Right ventricle myocardium inferior (tissue), 1 donor: ENCODE measurements around the gene RERE. TPM values are rescaled to one million over a fixed set of nuclear protein-coding genes. Genes with fewer than 3 reads are reported as not detected.
"Not testable (repeated sequence)": the region's sequence is repeated elsewhere in the genome, so short reads cannot be mapped to it uniquely, and the experiment has no call there.

Experiments
- ATAC-seq: fragments of 200-7000 bp; cut with Tn5 transposase; one replicate; pipeline ENCODE4 v1.9.1; 2020; ENCODE audit warnings: mild to moderate bottlenecking, moderate library complexity
- DNase-seq: peaks from one replicate; pipeline ENCODE4 v3.0.0; 2021; ENCODE audit errors: missing footprints
- intact Hi-C: fragments of 100-400 bp; cut with DNase I; formaldehyde crosslinking; loops from one replicate; pipeline ENCODE4 v1.11.0; 2022
- total RNA-seq: library from RNA; stranded (reverse); fragmentation: NEBNext Ultra II Directional; extraction: Animal tissue kit (Norgen Biotek cat#: 25700); gene quantifications from one replicate; pipeline ENCODE4 v1.2.1, GENCODE V29; 2021
- donor health status: DM: no; HTN: yes; CAD: no; lungs with severe emphysema.

Gene RERE
- total RNA-seq, 1 donor from 2014 or later: 133 TPM

DNA sequence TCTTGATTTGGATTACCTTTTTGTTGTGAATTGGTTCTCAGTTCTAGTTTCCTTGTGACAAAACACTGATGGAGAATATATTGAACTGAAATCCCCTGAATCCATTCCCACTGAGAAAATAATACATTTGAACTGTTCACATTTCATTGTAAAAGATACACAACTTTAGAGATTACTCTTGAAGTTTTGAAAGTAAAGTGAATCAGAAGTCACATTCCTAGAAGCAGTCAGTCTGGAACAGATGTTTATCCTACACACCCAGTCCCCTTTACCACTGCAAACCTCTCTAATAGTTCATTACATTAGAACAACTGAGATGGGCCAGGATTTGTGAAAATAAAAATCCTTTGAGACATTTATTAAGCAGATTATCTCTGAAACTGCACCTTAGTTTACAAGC is 3.4 kb downstream of the RERE start:
- no peak for ATAC-seq
- DNase-seq: no peak
- intact Hi-C loops: no loop called here

DNA sequence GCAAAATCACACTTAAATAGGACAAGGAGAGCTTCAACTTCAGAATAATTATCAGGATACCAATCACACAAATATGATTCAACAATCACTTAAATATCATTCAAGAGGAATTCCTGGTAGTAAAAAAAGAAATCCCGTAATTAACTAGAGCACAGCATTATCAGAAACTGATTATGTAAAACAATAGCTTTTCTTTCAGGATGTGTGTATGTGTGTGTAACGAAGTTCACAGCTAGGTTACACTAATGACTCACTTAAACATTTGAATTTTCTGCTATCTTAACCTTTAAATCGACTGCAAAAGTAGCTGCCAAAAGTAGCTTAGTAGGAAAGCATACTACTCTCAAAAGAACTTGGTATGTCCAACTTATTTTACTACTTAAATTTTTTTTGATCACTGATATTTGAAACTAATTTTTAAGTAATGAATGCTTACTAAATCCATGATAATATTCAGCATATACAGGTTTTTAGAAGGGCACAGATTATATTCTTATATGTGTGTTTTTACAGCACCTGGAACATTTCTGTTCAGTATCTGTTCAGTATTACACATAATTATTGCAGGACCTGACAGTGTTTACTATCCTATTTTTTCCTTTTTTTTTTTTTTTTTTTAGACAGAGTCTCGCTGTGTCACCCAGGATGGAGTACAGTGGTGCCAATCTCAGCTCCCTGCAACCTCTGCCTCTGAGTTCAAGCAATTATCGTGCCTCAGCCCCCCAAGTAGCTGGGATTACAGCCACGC is 4.2 kb downstream of the RERE start:
- ATAC-seq (no peak), DNase-seq (no peak)
- intact Hi-C loops: no loop called here

DNA sequence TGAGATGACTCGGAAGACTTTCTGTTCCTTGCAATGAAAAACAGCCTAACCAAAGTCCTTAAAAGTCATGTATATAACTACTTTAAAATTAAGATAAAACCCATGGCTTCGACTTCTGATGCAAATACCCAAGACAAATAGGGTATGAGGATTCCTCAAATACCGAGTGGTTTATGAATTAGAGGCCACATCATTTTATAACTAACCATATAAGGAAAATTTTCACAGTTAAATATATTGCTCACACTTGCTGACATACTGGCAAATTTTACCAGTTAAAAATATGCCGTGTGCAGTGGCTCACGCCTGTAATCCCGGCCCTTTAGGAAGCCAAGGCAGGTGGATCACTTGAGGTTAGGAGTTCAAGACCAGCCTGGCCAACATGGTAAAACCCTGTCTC is 5.4 kb downstream of the RERE start:
- intact Hi-C loops: no loop called here
- no peak for ATAC-seq
- no peak for DNase-seq

DNA sequence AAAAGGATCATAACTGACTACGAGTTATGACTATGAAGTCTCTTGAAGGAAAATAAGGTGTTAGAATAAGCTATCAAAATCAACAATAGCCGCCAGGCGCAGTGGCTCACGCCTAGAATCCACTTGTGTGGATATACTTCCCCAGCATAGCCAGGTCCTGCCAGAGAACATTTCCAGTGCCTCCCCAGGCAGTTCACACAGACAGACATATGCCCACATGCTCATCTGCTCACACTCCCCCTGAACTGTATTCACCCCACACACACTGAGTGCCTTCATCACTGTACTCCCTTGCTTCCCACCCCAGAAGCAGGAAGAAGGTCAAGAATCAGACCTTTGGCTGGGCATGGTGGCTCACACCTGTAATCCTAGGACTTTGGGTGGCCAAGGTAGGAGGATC is 6.5 kb downstream of the RERE start:
- ATAC-seq: no peak
- intact Hi-C loops: no loop called here

DNA sequence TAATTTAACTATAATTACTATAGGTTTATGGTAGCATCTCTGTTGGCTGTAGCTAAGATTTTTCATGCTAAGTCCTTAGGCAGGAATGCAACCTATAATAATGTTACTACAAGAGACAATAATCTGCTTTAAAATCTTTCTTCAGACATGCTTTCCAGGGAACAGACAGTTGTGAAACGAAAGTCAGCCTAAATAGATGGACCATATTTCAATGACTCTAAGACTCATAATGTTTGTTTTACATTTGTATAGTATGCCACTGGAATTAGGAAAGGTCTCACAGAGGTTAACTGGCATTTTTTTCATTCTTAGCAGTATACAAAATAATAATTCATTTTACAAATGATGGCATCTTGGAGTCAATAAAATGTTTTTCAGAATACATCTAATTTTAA is 8.1 kb downstream of the RERE start:
- no peak for DNase-seq
- intact Hi-C loops: no loop called here
- no peak for ATAC-seq

More for the DNA sequence above, 6.5 kb downstream of the RERE start:
- DNase-seq: no peak

DNA sequence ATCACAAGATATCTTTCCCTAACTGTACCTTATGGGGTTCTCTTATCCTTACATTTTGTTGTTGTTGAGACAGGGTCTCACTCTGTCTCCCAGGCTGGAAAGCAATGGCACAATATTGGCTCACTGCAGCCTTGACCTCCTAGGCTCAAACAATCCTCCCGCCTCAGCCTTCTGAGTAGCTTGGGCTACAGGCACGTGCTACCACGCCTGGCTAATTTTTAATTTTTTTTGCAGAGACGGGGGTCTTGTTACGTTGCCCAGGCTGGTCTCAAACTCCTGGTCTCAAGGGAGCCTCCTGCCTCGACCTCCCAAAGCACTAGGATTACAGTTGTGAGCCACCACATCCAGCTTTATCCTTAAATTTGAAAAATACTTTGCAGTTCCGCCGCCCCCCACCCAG is 10.4 kb downstream of the RERE start:
- intact Hi-C loops: no loop called here
- DNase-seq: no peak
- ATAC-seq: no peak

DNA sequence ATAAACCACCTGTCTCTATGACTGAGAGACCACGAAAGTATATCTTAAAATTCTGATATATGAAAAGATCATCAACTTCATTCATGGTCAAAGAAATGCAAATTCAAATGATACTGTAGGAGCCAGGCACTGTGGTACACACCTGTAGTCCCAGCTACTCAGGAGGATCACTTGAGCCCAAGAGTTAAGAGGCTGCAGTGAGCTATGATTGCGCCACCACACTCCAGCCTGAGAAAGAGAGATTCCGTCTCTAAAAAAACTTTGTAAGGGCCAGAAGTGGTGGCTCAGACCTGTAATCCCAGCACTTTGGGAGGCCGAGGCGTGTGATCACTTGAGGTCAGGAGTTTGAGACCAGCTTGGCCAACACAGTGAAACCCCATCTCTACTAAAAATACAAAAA is 17.0 kb downstream of the RERE start:
- intact Hi-C loops: no loop called here
- no peak for DNase-seq

DNA sequence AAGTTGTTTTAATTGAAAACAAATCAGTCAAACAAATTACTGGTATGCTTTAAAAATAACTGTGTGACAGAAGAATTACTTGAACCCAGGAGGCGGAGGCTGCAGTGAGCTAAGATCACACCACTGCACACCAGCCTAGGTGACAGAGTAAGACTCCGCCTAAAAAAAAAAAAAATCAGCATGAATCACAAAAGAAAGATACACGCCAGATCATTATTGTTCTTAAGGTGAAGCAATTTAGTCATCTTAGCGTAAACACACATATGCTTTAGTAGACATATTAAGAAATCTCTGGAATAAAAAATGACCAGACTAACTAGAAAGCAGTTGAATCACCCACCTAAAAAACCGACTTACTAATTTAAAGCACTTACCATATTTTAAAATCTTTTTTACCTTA is 20.2 kb downstream of the RERE start:
- intact Hi-C loops: no loop called here
- DNase-seq (no peak), ATAC-seq (no peak)

More for the DNA sequence above, 17.0 kb downstream of the RERE start:
- ATAC-seq: no peak

DNA sequence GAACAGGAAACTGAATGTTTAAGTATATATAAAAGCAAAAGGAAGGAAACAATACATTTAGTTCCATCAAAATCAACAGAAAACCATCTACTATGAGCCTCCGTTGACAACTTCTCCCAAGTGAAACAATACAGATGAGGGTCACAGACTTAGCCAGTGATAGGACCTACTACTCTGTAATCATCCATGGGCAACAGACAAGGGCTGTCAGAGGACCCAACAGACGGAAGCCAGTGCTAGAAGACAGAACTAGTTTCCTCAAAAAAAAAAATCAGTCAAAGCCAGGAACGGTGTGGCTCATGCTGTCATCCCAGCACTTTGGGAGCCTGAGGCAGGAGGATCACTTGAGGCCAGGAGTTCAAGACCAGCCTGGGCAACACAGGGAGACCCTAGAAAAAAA is 20.6 kb downstream of the RERE start:
- DNase-seq (no peak), ATAC-seq (no peak)
- intact Hi-C loops: no loop called here

DNA sequence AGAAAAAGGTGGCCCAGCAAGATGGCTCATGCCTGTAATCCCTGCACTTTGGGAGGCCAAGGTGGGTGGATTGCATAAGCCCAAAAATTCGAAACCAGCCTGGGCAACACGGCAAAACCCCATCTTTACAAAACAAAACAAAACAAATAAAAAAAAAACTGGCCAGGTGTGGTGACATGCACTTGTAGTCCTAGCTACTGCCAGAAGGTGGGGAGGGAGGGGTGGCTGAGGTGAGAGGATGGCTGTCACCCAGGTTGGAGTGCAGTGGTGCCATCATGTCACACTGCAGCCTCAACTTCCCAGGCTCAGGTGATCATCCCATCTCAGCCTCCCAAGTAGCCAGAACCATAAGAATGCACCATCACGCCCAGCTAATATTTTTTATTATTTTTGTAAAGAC is 22.8 kb downstream of the RERE start:
- no peak for ATAC-seq
- DNase-seq: no peak
- intact Hi-C loops: no loop called here

DNA sequence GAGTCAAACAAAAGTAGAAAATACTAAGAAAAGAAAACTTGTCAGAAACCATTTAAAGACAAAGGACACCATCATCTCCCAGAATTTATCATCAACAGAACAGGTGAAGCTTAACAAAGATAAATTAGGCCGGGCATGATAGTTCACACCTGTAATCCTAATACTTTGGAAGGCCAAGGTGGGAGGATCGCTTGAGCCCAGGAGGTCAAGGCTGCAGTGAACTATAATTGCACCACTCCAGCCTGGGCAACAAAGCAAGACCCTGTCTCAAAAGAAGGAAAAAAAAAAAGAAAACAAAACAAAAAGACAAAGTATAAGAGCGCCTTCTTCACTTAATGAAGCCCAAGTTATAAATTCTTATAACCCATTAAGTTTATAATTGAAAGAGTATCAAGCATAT is 25.6 kb downstream of the RERE start:
- DNase-seq (no peak), ATAC-seq (no peak)
- intact Hi-C loops: no loop called here

DNA sequence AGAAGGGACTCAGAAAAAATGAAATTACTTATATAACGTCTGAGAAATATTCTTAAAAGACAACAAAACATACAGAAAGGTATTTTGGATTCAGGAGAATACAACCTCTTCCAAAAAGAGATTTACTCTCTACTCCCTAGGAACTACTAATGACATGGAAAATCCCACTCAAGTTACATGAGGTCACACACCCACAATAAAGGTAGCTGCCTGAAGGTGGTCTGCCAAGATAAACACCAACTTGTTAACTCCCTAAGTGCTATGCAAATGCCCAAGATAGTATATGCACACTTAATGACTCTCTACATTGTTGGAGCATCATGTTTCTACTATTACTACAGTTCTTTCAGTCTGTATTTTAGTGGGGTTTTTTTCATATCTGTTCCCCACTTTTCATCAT is 26.5 kb downstream of the RERE start:
- DNase-seq: no peak
- no peak for ATAC-seq
- intact Hi-C loops: no loop called here

DNA sequence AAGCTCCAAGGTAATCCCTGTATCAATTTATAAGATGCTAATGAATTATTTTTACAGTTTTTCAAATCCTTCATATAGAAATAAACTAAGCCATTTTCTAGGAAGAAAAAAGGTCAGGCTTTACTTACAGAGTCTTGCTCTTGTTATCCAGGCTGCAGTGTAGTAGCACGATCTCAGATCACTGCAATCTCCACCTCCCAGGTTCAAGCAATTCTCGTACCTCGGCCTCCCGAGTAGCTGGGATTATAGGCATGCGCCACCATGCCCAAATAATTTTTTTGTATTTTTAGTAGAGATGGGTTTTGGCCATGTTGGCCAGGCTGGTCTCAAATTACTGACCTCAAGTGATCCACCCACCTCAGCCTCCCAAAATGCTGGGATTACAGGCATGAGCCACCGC is 27.0 kb downstream of the RERE start:
- DNase-seq (no peak), ATAC-seq (no peak)

DNA sequence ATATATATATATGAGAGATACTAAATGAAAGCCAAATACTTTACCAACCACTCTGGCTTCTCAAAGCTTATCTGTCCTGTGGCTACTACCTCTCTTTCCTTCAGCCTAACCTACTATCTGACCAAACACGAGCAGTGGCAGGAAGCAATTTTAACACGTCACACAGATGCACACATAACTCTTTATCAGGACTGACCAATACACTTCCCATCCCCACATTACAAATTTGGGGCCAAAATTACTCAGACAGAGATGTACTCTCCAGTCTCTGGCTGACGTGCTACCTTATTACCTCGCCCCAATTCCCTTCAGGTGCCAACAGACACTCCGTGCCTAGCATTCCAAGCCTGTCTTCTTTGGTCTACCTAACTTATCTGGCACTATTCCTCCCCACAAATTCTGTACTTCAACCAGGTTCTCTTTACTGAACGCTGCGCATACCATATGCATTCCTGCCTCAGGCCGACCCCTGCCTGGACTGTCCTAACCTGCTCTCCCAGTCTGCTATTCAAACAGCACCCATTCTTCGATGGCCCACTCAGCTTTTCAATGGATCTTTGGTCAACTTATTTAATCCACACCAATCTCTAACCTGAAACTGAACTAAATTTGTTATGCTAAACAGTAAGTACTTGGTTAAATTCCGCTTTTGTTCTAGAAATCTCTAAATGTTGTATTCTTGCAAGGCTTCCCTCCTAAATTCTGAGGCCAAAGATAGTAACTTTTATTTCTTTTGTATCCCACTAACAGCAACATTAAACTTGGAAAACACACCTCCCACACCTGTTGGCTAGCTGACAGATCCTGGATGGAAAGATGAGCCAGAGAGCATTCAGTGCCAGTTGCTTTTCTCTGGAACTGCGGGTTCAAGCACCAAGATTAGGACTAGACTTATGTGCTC is 27.9 kb downstream of the RERE start:
- DNase-seq: no peak
- ATAC-seq: no peak
- intact Hi-C loops: no loop called here

More for the DNA sequence above, 27.0 kb downstream of the RERE start:
- intact Hi-C loops: no loop called here

DNA sequence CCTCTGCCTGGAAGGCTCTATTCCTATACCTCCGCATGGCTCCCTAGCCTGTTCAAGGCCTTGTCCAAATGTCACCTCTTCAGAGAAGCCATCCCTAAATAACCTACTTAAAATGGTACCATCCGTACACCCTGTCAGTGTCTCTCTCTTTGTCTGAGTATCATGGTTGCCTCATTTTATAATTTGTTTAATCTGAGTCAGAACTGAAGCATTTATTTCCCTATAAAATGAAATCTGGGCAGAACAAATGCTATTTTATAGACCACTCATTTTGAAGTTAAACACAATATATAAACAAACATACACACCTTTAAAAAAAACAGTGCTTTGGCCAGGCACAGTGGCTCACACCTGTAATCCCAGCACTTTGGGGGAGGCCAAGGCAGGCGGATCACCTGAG is 30.2 kb downstream of the RERE start:
- intact Hi-C loops: no loop called here
- DNase-seq: no peak
- no peak for ATAC-seq

DNA sequence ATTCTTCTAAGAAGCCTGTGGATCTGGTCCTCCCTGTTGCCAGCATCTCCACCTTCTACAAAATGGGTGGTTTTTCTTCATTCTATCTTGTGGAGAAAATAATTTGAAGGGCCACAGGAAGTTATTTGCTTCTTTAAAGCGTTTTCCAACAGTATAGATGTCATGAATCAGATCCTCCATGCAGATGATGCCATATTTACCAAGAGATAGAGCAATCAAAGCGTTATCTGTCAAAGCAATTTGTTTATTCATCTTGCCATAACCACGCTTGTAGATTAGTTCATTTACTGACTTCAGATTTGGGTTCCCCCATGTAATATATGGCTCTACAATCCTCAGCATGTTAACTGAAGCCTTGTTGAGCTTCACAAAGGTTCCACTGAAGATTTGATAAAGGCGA is 31.2 kb downstream of the RERE start:
- DNase-seq, intact Hi-C loops, ATAC-seq: not testable (repeated sequence)

DNA sequence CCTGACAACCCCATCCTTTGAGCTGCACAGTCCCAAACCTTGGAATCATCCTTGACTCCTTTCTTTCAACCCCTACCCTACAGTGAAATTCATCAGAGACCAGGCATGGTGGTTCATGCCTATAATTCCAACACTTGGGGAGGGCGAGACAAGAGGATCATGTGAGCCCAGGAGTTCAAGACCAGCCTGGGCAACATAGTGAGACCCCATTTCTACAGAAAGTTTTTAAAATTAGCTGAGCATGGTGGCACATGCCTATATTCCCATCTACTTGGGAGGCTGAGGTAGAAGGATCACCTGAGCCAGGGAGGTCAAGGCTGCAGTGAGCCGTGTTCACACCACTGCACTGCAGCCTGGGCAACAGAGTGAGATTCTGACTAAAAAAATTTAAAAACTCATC is 34.5 kb downstream of the RERE start:
- intact Hi-C loops: no loop called here
- DNase-seq (no peak), ATAC-seq (no peak)

DNA sequence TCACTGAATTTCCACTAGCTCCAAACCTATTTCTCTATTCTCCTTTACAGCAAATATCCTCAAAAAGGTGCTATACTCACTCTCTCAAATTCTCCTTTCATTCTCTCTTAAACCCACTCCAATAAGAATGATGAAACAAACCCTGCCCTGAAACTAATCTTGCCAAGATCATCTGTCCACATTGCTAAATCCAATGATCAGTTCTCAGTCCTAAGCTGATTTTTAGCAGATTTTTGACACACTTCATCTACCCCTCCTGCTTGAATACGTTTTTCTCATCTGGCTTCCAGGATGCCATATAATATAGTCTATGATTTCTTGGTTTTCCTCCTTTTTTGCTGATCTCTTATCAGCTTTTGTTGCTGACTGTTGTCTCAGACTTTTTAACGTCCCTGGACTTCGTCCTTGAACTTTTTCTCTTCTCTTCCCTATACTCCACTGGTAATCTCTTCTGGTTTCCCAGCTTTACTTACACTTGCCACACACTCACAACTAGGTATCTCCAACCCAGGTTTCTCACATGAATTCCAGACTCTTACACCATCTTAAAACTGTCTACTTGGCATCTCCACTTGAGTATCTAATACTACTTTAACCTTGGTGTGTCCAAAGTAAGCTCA is 35.3 kb downstream of the RERE start:
- intact Hi-C loops: no loop called here
- DNase-seq (no peak), ATAC-seq (no peak)

DNA sequence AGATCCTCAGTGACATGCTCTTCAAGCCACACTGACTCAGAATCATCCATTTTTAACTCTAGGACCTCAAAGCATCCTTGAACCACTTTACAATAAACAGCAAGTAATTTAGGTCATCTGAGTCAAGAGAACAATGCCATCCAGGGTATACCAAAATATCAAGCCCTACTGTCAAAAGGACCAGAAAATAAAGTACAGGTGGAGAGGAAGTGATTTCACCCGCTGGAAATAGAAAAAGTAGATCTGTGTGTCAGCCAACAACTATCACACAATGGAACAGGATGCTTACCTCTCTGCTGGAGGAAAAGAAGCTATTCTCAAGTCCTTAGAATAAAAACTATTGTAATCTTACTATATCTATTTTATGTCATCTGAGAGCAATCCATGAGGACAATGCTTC is 37.0 kb downstream of the RERE start:
- intact Hi-C loops: no loop called here
- DNase-seq (no peak), ATAC-seq (no peak)

DNA sequence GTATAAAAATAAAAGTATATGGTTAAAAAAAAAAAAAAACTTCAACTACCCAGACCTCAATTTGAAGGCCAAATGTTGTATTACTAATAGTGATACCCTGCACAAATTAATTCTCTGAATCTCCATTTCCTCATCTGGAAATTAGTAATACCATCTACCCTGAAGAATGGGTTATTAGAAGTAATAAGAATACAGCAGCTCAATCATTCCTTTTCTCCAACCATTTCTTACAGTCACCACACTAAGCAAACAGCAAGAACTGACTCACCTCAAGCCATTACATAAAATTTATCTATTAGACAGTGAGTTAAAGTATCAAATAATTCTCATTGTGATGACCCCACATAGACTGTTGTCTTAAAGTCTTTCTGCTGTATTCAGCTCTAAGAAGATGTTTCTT is 39.6 kb downstream of the RERE start:
- intact Hi-C loops: no loop called here
- ATAC-seq: no peak
- DNase-seq: no peak
